GM08714 (cell line): ENCODE results near the gene EIF4EBP3.

Experiments used
- H3K4me3 ChIP-seq: fragments of 200-500 bp; sonication (Bioruptor generic); 2 replicates; pipeline ENCODE4 v1.5.1; 2014; ENCODE audit warnings: mild to moderate bottlenecking, low read length, inconsistent platforms
- ZNF274 ChIP-seq: IDR thresholded peaks from 2 replicates; pipeline ENCODE4 v1.6.1; 2012; ENCODE audit warnings: mild to moderate bottlenecking, low read depth, low read length

EIF4EBP3 gene

DNA sequence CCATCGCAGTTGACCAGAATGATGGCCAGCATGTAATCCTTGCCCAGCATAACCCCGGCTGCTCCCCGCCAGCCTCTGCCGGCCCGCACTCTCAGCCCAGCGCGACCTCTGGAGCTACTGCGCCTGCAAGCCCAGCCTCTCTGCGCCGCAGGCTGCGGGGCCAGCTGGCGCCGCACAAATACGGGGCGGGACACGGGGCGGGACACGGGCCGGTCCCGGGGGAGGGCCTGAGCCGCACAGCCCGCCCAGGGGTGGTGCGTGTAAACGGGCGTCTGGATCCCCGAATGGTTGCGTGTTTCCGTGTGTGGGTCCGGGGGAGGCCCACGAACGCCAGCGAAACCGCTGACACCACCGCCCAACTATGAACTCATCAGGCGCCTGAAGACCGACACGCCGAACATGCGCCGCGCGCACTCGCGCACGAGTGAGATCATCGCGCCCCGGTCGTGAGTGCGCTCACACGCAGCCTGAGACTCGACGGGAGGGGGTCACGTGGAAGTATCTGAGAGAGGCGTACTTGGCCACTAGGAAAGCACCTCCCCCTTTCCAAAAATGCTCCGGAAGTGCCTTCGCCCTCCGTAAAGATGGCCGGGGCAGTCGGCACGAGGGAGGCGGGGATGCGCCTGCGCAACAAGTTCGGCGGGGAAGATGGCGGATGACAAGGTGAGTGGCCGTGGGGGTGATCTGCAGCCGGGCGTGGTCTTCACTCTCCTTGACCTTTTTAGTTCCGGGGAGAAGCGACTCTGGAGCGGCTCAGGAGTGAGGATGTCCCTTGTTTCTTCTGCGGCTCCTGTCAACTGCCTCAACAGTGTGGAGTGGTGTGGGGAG lies 16.9 kb downstream of the EIF4EBP3 start, which contains the start of the genes APBB3 and SLC35A4:
APBB3 (minus strand) TSS at position 403 of the 828 bp plus-strand sequence; CDS start at position 50, 353 bp downstream.
SLC35A4 (plus strand) TSS at position 633 of the 828 bp plus-strand sequence. CDS start 2,342 bp downstream, outside the sequence.
- no peak for TF ChIP-seq ZNF274
- H3K4me3 ChIP-seq = peak within 1 kb of the TSS; percentile 91

DNA sequence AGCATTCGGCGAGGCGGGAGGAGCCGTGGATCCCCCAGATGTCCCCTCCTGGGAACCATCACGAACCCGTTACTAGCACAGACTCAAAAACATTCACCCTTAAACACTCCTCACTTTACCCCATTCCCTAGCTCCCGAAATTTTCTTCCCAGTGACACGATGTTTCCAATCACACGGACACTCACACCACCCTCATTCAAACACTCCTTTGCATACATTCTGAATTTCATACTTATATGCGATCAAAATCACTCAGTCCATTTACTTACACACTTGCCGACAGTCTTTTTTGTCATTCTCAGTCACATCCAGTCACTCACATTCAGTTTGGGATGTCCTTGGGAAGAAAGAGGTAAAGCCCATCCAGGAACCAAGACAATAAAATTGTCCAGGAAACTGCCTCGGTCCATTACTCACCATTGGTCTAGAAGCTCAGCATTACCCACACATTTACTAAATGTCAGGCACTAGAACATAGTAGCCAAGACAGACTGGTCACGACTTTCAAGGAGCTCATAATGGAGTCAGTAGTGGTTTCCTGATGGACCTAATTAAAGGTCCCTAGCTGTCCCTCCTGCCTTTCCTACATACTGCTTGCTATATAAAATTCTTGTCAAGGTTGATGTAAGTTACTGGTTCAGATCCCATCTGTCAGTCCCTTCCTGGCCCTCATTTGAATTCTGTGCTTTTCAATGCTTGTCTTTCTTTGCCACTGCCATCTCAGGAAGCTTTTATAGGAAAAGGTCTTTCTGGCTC lies 17.7 kb downstream of the EIF4EBP3 start:
- no peak for TF ChIP-seq ZNF274
- H3K4me3 ChIP-seq = peak overlapping the region; percentile 91

DNA sequence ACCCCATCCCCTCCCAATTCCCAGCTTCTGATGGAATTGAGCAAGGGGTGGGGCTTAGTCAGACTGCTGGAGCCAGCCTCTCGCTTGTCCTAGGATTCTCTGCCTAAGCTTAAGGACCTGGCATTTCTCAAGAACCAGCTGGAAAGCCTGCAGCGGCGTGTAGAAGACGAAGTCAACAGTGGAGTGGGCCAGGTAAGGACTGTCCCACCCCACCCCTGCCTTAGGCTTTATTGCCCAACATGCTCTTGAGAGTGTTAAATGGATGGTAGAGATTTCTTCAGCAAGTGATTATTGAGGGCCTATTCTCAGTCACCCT lies 18.3 kb downstream of the EIF4EBP3 start:
- no peak for TF ChIP-seq ZNF274
- H3K4me3 ChIP-seq = peak overlapping the region; percentile 91

DNA sequence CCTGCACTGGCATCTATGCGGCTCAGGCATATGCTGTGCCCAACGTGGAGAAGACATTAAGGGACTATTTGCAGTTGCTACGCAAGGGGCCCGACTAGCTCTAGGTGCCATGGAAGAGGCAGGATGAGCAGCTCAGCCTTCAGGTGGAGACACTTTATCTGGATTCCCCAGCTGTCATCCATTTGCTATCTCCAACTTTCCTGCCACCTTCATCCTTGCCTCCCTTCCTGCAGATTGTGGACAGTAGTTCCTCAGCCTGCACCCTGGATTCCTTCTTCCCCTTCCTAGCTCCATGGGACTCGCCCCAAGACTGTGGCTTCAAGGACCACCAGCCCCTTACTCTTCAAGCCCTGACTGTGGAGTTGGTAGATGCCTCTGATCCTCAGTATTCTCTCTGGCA lies 19.2 kb downstream of the EIF4EBP3 start:
- no peak for TF ChIP-seq ZNF274
- no peak overlapping the region for H3K4me3 ChIP-seq

DNA sequence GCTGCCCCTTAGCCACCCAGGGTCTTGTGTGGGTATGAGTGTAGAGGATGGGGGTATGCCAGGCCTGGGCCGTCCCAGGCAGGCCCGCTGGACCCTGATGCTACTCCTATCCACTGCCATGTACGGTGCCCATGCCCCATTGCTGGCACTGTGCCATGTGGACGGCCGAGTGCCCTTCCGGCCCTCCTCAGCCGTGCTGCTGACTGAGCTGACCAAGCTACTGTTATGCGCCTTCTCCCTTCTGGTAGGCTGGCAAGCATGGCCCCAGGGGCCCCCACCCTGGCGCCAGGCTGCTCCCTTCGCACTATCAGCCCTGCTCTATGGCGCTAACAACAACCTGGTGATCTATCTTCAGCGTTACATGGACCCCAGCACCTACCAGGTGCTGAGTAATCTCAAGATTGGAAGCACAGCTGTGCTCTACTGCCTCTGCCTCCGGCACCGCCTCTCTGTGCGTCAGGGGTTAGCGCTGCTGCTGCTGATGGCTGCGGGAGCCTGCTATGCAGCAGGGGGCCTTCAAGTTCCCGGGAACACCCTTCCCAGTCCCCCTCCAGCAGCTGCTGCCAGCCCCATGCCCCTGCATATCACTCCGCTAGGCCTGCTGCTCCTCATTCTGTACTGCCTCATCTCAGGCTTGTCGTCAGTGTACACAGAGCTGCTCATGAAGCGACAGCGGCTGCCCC lies 19.8 kb downstream of the EIF4EBP3 start:
- no peak overlapping the region for H3K4me3 ChIP-seq
- TF ChIP-seq ZNF274 = no peak

DNA sequence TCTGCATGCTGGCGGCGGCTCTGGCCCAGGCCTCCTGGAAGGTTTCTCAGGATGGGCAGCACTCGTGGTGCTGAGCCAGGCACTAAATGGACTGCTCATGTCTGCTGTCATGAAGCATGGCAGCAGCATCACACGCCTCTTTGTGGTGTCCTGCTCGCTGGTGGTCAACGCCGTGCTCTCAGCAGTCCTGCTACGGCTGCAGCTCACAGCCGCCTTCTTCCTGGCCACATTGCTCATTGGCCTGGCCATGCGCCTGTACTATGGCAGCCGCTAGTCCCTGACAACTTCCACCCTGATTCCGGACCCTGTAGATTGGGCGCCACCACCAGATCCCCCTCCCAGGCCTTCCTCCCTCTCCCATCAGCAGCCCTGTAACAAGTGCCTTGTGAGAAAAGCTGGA lies 20.4 kb downstream of the EIF4EBP3 start:
- TF ChIP-seq ZNF274 = no peak
- no peak overlapping the region for H3K4me3 ChIP-seq

DNA sequence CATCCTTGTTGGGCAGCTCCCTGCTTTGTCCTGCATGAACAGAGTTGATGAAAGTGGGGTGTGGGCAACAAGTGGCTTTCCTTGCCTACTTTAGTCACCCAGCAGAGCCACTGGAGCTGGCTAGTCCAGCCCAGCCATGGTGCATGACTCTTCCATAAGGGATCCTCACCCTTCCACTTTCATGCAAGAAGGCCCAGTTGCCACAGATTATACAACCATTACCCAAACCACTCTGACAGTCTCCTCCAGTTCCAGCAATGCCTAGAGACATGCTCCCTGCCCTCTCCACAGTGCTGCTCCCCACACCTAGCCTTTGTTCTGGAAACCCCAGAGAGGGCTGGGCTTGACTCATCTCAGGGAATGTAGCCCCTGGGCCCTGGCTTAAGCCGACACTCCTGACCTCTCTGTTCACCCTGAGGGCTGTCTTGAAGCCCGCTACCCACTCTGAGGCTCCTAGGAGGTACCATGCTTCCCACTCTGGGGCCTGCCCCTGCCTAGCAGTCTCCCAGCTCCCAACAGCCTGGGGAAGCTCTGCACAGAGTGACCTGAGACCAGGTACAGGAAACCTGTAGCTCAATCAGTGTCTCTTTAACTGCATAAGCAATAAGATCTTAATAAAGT lies 21.1 kb downstream of the EIF4EBP3 start:
- H3K4me3 ChIP-seq = no peak overlapping the region
- TF ChIP-seq ZNF274 = no peak

DNA sequence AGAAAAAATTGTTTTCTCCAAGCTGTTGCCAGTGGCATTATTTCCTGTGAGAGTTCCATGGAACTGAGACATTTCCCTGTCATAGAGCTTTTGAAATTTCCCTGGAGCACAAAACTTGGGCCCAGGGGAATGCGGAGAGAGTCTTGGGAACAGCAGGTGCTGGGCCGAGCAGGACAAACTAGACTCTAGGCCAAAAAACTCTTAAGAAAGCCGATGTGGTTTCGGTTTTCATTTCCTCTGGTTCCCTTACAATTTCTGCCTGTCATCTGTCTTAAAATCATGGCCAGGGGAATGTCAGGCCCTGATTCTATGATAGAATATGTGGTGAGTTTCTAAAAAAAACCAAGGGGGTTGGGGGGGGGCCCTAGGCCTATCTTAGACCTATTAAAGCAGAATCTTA lies 21.7 kb downstream of the EIF4EBP3 start:
- H3K4me3 ChIP-seq = no peak overlapping the region
- TF ChIP-seq ZNF274 = no peak

DNA sequence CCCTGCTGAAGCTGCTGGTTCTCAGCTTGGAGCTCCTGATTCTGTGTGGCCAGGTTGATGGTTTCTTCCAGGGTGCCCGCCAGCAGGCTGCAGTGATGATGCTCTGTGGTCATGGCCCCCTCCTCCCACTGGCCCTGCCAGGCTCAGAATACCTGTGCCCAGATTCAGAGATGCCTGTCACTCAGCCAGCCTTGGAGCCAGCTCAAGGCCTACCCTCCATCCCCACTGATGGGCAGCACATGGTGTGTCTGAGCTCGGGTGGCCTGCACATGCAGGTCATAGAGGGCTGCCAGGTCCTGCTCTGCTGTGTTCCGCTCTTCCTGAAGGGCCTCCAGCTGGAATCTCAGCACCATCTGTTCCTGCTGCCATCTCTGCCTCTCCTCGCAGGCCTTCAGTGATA lies 22.6 kb downstream of the EIF4EBP3 start:
- TF ChIP-seq ZNF274 = no peak
- no peak overlapping the region for H3K4me3 ChIP-seq

DNA sequence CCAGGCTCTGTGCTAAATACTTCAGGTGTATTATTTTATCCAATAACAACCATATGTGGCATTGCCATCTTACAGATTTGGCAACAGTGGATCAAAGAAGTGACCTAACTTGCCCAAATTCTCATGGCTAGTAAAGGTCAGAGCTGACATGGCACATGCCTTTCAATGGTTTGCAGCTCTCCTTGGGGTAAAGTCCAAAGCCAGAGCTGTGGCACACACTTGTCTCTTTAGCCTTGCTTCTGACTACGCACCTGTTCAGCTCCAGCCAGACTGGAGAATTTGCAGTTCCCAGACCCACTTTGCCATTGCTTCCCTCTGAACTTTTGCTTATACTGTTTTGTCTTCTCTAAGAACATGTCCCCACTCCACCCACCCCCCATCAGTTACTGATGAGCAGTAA lies 23.0 kb downstream of the EIF4EBP3 start:
- no peak overlapping the region for H3K4me3 ChIP-seq
- TF ChIP-seq ZNF274 = no peak

DNA sequence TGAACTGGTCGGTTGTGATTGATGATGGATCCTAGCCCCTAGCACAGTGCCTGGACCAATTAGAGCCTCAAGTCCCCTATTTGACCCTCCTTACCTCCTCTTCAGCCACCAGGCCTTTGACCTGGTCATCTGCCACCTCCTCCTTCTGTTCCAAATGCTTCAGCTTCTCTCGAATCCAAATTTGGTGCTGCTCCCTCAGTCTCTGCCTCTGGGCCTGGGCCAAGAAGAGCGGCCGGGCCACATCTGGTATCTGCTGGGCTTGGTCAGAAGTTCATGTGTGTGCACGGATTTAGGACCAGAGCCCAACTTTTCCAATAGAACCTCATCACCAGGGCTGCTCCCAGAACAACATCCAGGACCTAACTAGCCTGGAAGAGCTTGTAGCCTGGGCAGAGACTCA lies 23.6 kb downstream of the EIF4EBP3 start:
- H3K4me3 ChIP-seq = no peak overlapping the region
- TF ChIP-seq ZNF274 = no peak

DNA sequence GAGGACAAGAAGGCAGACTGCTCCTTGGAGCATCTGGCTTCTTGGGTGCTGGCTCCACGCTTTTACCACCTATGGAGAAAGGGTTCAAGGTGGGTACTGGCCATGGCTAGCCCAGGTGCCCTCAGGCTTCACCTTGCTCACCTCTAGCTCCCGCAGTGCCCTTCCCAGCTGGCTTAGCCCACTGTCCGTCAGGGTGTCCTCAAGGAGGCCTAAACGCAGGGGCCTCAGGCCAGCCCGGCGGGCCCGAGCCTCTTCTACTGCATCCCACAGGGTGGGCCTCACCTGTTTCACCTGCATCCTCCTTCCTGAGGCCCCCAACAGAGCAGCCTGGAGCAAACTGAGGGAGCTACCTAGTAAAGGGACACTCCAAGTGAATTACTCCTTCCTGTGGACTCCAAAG lies 26.2 kb downstream of the EIF4EBP3 start:
- H3K4me3 ChIP-seq = no peak overlapping the region
- no peak for TF ChIP-seq ZNF274

DNA sequence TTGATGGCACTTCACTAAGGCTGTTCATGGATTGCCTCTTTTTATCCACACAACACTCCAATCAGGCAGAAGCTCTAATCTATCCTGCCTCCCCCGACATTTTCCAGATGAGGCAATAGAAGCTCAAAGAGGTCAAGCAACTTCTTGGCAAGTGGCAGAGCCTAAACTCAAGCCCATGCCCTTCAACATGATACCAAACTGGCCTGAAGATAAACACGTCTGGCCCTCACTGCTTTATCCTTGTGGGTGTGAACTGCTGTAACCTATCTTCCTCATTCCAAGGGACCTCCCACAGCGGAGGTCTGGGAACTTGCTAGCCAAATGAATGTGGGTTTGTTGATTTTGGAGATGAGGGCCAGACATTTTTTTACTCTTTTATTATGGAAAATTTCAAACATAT lies 26.7 kb downstream of the EIF4EBP3 start:
- H3K4me3 ChIP-seq = no peak overlapping the region
- no peak for TF ChIP-seq ZNF274

DNA sequence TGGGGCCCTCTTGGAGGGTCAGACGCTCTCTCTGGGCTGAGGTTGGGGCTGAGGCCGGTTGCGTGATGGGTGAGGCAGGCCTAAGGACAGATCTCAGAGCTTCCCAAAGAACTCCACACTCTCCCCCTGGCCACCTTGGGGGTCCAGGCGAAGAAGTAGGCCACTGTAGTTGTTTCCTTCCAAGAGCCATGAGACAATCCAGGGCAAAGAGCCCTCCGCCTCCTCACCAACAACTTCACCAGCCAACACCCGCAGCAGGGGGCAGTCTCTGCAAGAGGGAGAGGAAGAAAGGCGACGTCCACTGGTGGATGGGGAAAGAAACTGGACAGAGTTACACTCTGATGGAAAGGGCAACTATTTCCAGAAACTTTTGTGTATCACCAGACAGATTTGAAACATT lies 27.8 kb downstream of the EIF4EBP3 start:
- TF ChIP-seq ZNF274 = no peak
- no peak overlapping the region for H3K4me3 ChIP-seq
